Neutrophil (primary cell): ENCODE measurements around the gene MYH6.
"Not testable (repeated sequence)": the region's sequence is repeated elsewhere in the genome, so short reads cannot be mapped to it uniquely, and the experiment has no call there.

Source experiments
- H3K27ac ChIP-seq: fragments of 200-600 bp; sonication (generic); 2 replicates; pipeline ENCODE4 v1.5.1; 2016; ENCODE audit warnings: mild to moderate bottlenecking, moderate library complexity
- H3K27me3 ChIP-seq: fragments of 200-600 bp; sonication (generic); 2 replicates; pipeline ENCODE4 v1.6.0; 2016; ENCODE audit warnings: mild to moderate bottlenecking
- H3K36me3 ChIP-seq: fragments of 200-600 bp; sonication (generic); 2 replicates; pipeline ENCODE4 v1.5.1; 2017
- H3K4me1 ChIP-seq, 2 experiments: fragments of 200-600 bp in 1 of 2; sonication (generic) in 1 of 2; 1 replicate in 1 of 2; 2 replicates in 1 of 2; pipeline versions ENCODE4 v1.5.1 to v1.6.1; 2013 to 2016; ENCODE audit warnings: low read depth in 1 of 2, low read length in 1 of 2, mild to moderate bottlenecking in 1 of 2, moderate library complexity in 1 of 2; ENCODE audit not compliant: control insufficient read depth in 1 of 2, insufficient read depth in 1 of 2
- H3K4me3 ChIP-seq, 2 experiments: fragments of 200-600 bp in 1 of 2; sonication (generic) in 1 of 2; 1 replicate in 1 of 2; 2 replicates in 1 of 2; pipeline ENCODE4 v1.5.1; 2013 to 2016; ENCODE audit warnings: low read depth in 1 of 2, low read length in 1 of 2, mild to moderate bottlenecking in 1 of 2, moderate library complexity in 1 of 2
- H3K9me3 ChIP-seq: fragments of 200-600 bp; sonication (generic); 2 replicates; pipeline ENCODE4 v1.5.1; 2016
- TF ChIP-seq, protein P1 (sequence below): fragments of 200-600 bp; sonication (generic); IDR thresholded peaks from 2 replicates; pipeline ENCODE4 v1.5.1; 2016; ENCODE audit warnings: antibody characterized with exemption

The MYH6 gene

DNA sequence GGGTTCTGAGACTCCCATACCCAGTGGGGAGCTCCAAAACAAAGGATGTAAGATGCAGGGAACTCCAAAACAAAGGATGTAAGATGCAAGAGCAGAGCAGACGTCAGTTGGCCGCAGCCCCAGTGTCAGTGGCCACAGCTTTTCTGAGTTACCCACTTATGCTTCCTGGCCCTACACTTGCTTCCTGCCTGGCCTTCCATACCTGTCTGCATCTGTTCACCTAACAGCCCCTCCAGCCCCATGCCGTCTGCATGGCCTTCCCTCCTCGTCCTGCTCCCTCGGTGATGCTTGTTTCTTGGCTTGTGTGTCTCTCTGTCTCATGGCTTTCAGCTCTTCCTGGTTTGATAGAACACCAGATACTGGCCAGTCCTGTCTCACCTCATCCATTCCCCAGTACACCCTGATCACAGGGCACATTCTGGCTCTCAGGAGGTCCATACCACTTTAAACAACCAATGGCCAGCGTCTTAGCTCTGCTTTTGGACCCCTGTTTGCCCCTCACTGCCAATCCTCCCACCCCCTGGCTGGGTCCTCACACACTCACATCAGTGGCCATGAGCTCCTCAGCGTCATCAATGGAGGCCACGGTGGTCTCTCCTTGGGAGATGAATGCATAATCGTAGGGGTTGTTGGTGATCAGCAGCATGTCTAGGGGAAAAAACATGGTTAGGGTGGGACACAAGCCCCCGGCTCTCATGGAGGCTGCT lies 22.1 kb upstream of the MYH6 start:
- TF ChIP-seq, protein P1, sequence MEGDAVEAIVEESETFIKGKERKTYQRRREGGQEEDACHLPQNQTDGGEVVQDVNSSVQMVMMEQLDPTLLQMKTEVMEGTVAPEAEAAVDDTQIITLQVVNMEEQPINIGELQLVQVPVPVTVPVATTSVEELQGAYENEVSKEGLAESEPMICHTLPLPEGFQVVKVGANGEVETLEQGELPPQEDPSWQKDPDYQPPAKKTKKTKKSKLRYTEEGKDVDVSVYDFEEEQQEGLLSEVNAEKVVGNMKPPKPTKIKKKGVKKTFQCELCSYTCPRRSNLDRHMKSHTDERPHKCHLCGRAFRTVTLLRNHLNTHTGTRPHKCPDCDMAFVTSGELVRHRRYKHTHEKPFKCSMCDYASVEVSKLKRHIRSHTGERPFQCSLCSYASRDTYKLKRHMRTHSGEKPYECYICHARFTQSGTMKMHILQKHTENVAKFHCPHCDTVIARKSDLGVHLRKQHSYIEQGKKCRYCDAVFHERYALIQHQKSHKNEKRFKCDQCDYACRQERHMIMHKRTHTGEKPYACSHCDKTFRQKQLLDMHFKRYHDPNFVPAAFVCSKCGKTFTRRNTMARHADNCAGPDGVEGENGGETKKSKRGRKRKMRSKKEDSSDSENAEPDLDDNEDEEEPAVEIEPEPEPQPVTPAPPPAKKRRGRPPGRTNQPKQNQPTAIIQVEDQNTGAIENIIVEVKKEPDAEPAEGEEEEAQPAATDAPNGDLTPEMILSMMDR = no peak
- Histone ChIP-seq H3K36me3 (no peaks in the 10 kb centered on the region), H3K4me1 (no peaks in the 10 kb centered on the region), H3K4me3 (no peak overlapping the region), H3K9me3 (no peaks in the 10 kb centered on the region), H3K27me3 (peaks cover 7% of the 10 kb centered on the region), H3K27ac (no peak overlapping the region)

DNA sequence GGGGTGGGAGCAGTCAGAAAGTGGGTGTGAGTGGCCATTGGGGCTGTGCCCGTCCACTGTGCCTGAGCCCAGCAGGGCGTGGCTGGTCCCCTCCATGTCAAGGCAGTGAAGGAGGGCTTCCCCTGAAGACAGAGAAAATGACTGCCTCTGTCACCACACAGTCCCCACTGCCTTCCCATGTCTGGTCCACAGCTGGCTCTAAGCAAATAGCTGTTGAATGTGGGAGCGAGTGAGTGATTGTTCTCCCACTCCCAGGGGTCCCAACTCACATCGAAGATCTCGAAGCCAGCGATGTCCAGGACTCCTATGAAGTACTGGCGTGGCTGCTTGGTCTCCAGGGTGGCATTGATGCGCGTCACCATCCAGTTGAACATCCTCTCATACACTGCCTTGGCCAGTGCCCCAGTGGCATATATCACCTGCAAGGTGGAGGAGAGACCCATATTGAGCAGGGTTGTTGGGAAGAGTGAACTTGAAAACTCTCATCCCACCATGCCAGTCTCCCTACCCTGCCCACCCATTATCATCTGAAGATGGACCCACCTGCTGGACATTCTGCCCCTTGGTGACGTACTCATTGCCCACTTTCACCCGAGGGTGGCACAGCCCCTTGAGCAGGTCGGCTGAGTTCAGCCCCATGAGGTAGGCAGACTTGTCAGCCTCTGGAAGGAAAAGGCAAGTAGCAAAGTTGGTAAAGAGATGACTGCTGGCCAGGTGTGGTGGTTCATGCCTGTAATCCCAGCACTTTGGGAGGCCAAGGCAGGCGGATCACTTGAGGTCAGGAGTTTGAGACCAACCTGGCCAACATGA lies 20.8 kb upstream of the MYH6 start:
- no peaks in the 10 kb centered on the region for H3K9me3 ChIP-seq
- H3K27me3 ChIP-seq = peaks cover 11% of the 10 kb centered on the region
- no peaks in the 10 kb centered on the region for H3K36me3 ChIP-seq
- H3K4me1 ChIP-seq = no peaks in the 10 kb centered on the region
- TF ChIP-seq, protein P1 = no peak
- no peak overlapping the region for H3K27ac ChIP-seq
- H3K4me3 ChIP-seq = no peak overlapping the region

DNA sequence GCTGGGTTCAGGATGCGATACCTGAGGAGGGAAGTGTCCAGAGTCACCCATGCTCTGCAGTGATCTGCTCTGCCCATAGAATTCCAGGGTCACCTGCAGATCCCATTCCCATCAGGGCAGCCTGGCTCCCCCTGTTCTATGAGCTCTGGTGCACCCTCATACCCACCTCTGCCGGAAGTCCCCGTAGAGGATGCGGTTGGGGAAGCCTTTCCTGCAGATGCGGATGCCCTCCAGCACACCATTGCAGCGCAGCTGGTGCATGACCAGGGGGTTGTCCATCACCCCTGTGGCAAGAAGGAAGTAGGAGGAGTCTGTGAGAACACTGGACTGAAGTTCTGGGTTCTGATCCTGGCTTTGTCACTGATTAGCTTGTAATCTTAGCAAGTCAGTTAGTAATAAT lies 17.7 kb upstream of the MYH6 start:
- not testable (repeated sequence) for H3K4me1 ChIP-seq, H3K9me3 ChIP-seq, H3K27me3 ChIP-seq, H3K27ac ChIP-seq, H3K4me3 ChIP-seq, H3K36me3 ChIP-seq

DNA sequence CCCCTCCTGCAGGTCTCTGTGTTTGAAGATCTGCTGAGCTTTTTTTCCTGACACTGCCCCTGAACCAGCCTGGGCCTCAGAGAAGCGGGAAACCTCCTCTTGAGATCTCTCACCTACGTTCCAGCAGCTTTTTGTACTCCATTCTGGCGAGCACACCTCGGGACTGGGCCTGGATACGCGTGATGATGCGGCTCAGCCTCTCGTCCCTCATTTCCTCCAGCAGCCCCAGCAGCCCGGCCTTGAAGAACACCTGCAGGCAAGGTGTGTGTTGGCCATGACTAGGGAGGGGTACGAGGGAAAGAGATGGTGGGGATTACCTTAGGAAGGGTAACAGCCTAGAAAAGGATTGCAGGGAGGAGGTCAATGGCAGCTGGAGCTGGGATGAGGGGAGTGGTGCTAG lies 17.1 kb upstream of the MYH6 start:
- TF ChIP-seq, protein P1 = no peak
- Histone ChIP-seq H3K4me1 (no peaks in the 10 kb centered on the region), H3K9me3 (no peaks in the 10 kb centered on the region), H3K4me3 (no peak overlapping the region), H3K27ac (no peak overlapping the region), H3K27me3 (peaks cover 5% of the 10 kb centered on the region), H3K36me3 (no peaks in the 10 kb centered on the region)

DNA sequence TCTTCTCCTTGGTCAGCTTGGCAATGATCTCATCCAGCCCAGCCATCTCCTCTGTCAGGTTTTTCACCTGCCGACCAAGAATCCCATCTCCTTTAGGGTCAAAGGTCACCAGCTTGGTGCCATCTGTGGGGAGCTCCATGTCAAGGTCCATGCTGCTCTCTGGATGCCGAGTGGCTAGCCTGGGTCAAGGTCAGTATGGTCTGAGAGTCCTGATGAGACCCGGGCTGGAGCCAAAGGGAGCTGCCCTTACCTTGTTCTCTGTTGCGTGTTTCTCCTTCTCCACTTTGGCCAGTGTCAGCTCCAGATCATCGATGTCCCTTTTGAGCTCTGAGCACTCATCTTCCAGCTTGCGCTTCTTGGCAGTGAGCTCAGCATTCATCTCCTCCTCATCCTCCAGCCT lies 15.6 kb upstream of the MYH6 start:
- Histone ChIP-seq H3K27ac (no peak overlapping the region), H3K27me3 (peaks cover 9% of the 10 kb centered on the region), H3K4me3 (no peak overlapping the region), H3K36me3 (no peaks in the 10 kb centered on the region), H3K4me1 (no peaks in the 10 kb centered on the region), H3K9me3 (no peaks in the 10 kb centered on the region)
- TF ChIP-seq, protein P1 = no peak

DNA sequence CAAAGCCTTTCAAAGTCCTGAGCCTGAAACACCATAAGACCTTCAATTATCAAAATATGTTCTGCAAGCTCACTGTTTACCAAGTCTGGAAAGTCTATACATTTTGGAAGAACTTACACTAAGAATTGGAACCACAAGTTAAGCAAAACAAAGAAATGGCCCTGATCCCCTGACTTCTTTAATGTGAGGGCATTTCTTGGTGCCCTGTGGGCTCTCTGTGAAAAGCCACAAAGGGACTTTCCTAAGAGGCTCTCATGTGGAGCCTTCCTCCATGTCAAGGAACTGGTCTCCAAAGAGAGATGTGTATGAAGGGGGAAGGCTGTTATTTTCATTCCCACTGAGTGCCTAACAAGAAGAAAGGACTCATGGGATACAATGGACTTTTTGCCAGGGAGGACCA lies 13.5 kb upstream of the MYH6 start:
- TF ChIP-seq, protein P1 = no peak
- Histone ChIP-seq H3K27ac (no peak overlapping the region), H3K4me3 (no peak overlapping the region), H3K9me3 (no peaks in the 10 kb centered on the region), H3K4me1 (no peaks in the 10 kb centered on the region), H3K27me3 (peaks cover 9% of the 10 kb centered on the region), H3K36me3 (no peaks in the 10 kb centered on the region)

DNA sequence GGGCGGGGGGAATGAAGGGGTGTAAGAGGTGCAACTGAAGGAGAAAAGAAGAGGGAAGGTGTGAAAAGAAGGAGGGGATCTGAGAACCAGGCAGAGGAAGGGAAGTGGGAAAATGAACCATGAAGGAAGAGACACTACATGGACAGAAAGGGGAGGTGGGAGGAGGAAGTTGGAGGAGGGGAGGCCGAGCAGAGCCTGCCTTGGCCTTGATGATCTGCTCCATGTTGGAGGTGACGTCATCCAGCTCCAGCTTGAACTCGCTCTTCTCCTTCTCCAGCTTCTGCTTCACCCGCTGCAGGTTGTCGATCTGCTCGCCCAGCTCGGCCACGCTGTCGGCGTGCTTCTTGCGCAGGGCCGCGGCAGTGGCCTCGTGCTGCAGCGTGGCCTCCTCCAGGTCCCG lies 11.6 kb upstream of the MYH6 start:
- not testable (repeated sequence) for H3K27ac ChIP-seq, H3K4me3 ChIP-seq, H3K36me3 ChIP-seq, H3K9me3 ChIP-seq, H3K4me1 ChIP-seq, H3K27me3 ChIP-seq
